ENCODE measurements around the gene MFSD11. TPM values are rescaled to one million over a fixed set of nuclear protein-coding genes. Genes with fewer than 3 reads are reported as not detected.

The MFSD11 gene
- total and polyA plus RNA-seq, 10 donors: 6.9 to 45.4 (median 31.7) TPM

GRCh38 chr17:76816590-76817135 lies 78.7 kb downstream of the MFSD11 start:
- Histone ChIP-seq H3K27ac (no peak overlapping the region), H3K4me1 (peaks cover 0 to 18% (median 6%) of the 10 kb centered on the region in 6 donors), H3K36me3 (no peaks in the 10 kb centered on the region), H3K27me3 (replicated peaks in 1 of 7) (no peaks in the 10 kb centered on the region), H3K4me3 (no peak overlapping the region), H3K9me3 (no peaks in the 10 kb centered on the region)
- intact Hi-C loops (cut with DNase I; ENCODE audit: low total_unique reads): no loop called here
- DNase-seq: no peak
- TF ChIP-seq POLR2A (IDR thresholded peaks at IDR 0.05) (no peak), POLR2AphosphoS5 (IDR thresholded peaks at IDR 0.05) (no peak), CTCF (IDR thresholded peaks at IDR 0.05 in 8 of 11, conservative IDR thresholded peaks at IDR 0.05 in 3 of 11) (peak in 9 of 11 experiments; percentile 5 to 62 (median 53))
- WGBS, 5 donors: 3 to 6% (median 4%) methylated on average over 8 of the region's 8 CpGs

GRCh38 chr17:76820039-76820438 lies 82.1 kb downstream of the MFSD11 start:
- intact Hi-C loops (cut with DNase I; ENCODE audit: low total_unique reads): no loop called here
- Histone ChIP-seq H3K27ac (no peak overlapping the region), H3K4me3 (no peak overlapping the region), H3K9me3 (no peaks in the 10 kb centered on the region), H3K4me1 (peaks cover 0 to 18% (median 6%) of the 10 kb centered on the region in 6 donors), H3K36me3 (no peaks in the 10 kb centered on the region), H3K27me3 (replicated peaks in 1 of 7) (no peaks in the 10 kb centered on the region)
- DNase-seq: no peak
- WGBS, 5 donors: 0 to 19% (median 0%) methylated on average over 1 of the region's 1 CpG
- TF ChIP-seq POLR2A (IDR thresholded peaks at IDR 0.05) (no peak), POLR2AphosphoS5 (IDR thresholded peaks at IDR 0.05) (peak in 1 of 3 donors; percentile 25)

- no peak overlapping the region for H3K4me3 ChIP-seq
- WGBS, 5 donors: 61 to 80% (median 71%) methylated on average over 1 to 4 of the region's 4 CpGs
- no peak for TF ChIP-seq POLR2AphosphoS5 (IDR thresholded peaks at IDR 0.05)
- TF ChIP-seq CTCF (IDR thresholded peaks at IDR 0.05 in 8 of 11, conservative IDR thresholded peaks at IDR 0.05 in 3 of 11): no peak
- no peak for TF ChIP-seq POLR2A (IDR thresholded peaks at IDR 0.05)
- peaks cover 0 to 18% (median 6%) of the 10 kb centered on the region in 6 donors for H3K4me1 ChIP-seq
- no peak overlapping the region for H3K27ac ChIP-seq
- no peaks in the 10 kb centered on the region for H3K36me3 ChIP-seq
- H3K27me3 ChIP-seq (replicated peaks in 1 of 7): no peaks in the 10 kb centered on the region
- intact Hi-C loops (cut with DNase I; ENCODE audit: low total_unique reads): no loop called here
- no peaks in the 10 kb centered on the region for H3K9me3 ChIP-seq
- no peak for DNase-seq
Measured at GRCh38 chr17:76820561-76820960, 82.6 kb downstream of the MFSD11 start.

GRCh38 chr17:76822184-76822778 lies 84.4 kb downstream of the MFSD11 start:
- TF ChIP-seq POLR2AphosphoS5 (IDR thresholded peaks at IDR 0.05) (no peak), POLR2A (IDR thresholded peaks at IDR 0.05) (no peak), CTCF (IDR thresholded peaks at IDR 0.05 in 8 of 11, conservative IDR thresholded peaks at IDR 0.05 in 3 of 11) (no peak)
- H3K27ac ChIP-seq: no peak overlapping the region
- DNase-seq: no peak
- no peaks in the 10 kb centered on the region for H3K9me3 ChIP-seq
- WGBS, 5 donors: 74 to 90% (median 75%) methylated on average over 6 to 7 of the region's 7 CpGs
- no peak overlapping the region for H3K4me3 ChIP-seq
- no peaks in the 10 kb centered on the region for H3K36me3 ChIP-seq
- no peaks in the 10 kb centered on the region for H3K27me3 ChIP-seq (replicated peaks in 1 of 7)
- intact Hi-C loops (cut with DNase I; ENCODE audit: low total_unique reads): no loop called here
- peaks cover 0 to 19% (median 6%) of the 10 kb centered on the region in 6 donors for H3K4me1 ChIP-seq

All from spleen (tissue), 11 donors.